Bone marrow (tissue), 2 donors: ENCODE results near the gene LAGE3.

ENCODE experiments used
- DNase-seq, 2 donors: peaks; one replicate each; lab custom pipeline; 2025; lab: John Stamatoyannopoulos, UW

The LAGE3 gene

GRCh38 chrX:154477891-154478477, 1.1 kb downstream of the LAGE3 start:
- DNase-seq, result no peak

- DNase-seq, result no peak
Measured at GRCh38 chrX:154476821-154477220, 2.3 kb downstream of the LAGE3 start.

GRCh38 chrX:154473683-154474082, 5.4 kb downstream of the LAGE3 start:
- no peak for DNase-seq

GRCh38 chrX:154472685-154473632, 6.1 kb downstream of the LAGE3 start:
- no peak for DNase-seq

- DNase-seq, result no peak
Measured at GRCh38 chrX:154471839-154472684, 7.0 kb downstream of the LAGE3 start.

GRCh38 chrX:154470914-154471568, 8.0 kb downstream of the LAGE3 start:
- no peak for DNase-seq

- no peak for DNase-seq
Measured at GRCh38 chrX:154470434-154470833, 8.6 kb downstream of the LAGE3 start.

GRCh38 chrX:154469880-154470279, 9.2 kb downstream of the LAGE3 start:
- no peak for DNase-seq

- no peak for DNase-seq
Measured at GRCh38 chrX:154469114-154469513, 10.0 kb downstream of the LAGE3 start.

GRCh38 chrX:154468217-154468616, 10.9 kb downstream of the LAGE3 start:
- DNase-seq, result no peak

- no peak for DNase-seq
Measured at GRCh38 chrX:154467556-154467955, 11.5 kb downstream of the LAGE3 start.

GRCh38 chrX:154466907-154467306, 12.2 kb downstream of the LAGE3 start:
- DNase-seq, result no peak

GRCh38 chrX:154466036-154466435, 13.0 kb downstream of the LAGE3 start:
- no peak for DNase-seq

- no peak for DNase-seq
Measured at GRCh38 chrX:154465601-154466000, 13.5 kb downstream of the LAGE3 start.

- no peak for DNase-seq
Measured at GRCh38 chrX:154464806-154465365, 14.2 kb downstream of the LAGE3 start.

GRCh38 chrX:154463611-154464220, 15.4 kb downstream of the LAGE3 start:
- no peak for DNase-seq

GRCh38 chrX:154462396-154462795, 16.7 kb downstream of the LAGE3 start:
- no peak for DNase-seq

- no peak for DNase-seq
Measured at GRCh38 chrX:154460326-154460725, 18.8 kb downstream of the LAGE3 start.

GRCh38 chrX:154459832-154460231, 19.2 kb downstream of the LAGE3 start:
- DNase-seq, result no peak

GRCh38 chrX:154458954-154459778, 19.9 kb downstream of the LAGE3 start:
- DNase-seq, result no peak
